Measurements from ENCODE around the gene ERVK3-1.

- TF ChIP-seq SUZ12 (IDR thresholded peaks at IDR 0.05; ENCODE audit: extremely low read depth, insufficient read depth, insufficient read length) (no peak), YY1 (IDR thresholded peaks at IDR 0.05; ENCODE audit: insufficient read depth, insufficient read length) (no peak)
Observed at GRCh38 chr19:58336820-58337219, 31.6 kb downstream of the ERVK3-1 start.

All from NT2/D1 (cell line).